Stimulated activated CD4-positive, alpha-beta T cell treated with anti-CD3 and anti-CD28 coated beads, Interleukin-4, amount 100 ng/mL, for 24 hours (primary cell): Measurements from ENCODE around the gene NFYA.
A peak's percentile ranks its signal among the peaks of the same experiment; 100 is the strongest.

Source experiments
- DNase-seq: peaks from one replicate; pipeline ENCODE4 v3.0.0-alpha.2; 2020

The NFYA gene

DNA sequence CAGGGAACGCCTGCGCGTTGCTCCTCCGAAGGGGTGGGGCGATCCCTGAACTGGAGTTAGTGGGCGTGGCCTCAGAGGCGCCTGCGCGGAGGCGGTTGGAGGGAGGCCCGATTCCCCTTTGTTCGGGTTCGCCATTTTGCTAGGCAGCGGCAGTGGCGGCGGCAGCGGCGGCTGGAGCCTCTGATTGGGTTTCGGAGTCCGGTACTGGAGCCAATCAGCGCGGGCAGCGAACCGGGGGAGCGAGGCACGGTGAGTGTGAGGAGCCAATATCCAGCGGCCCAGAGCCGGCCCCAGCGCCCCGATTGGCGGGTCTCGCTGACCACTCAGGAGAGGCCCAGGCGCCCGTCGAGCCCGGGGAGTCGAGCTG, at the start of gene NFYA:
Gene NFYA (plus strand): TSS at position 139 of the 367 bp plus-strand sequence. CDS start 6,116 bp downstream, outside the sequence.
- no peak for DNase-seq

DNA sequence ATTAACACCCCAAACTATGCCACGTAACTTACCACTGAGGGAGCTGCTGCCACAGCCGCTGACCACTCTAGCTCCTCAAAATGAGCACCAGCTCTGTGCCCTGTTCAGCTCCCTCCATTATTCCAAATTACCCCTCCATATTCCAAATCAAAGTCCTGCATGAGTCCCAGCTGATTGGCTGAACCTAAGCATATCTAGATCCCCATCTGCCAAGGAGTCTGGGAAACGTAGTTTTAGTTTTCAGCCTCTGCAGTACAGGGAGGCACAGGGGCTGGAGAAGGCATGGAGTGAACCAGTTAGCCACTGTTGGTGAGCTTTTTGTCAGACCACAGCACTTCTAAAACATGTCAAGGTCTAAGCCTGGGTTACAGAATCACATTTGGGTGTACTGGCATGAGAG, 49.7 kb upstream of the NFYA start:
- DNase-seq: no peak

DNA sequence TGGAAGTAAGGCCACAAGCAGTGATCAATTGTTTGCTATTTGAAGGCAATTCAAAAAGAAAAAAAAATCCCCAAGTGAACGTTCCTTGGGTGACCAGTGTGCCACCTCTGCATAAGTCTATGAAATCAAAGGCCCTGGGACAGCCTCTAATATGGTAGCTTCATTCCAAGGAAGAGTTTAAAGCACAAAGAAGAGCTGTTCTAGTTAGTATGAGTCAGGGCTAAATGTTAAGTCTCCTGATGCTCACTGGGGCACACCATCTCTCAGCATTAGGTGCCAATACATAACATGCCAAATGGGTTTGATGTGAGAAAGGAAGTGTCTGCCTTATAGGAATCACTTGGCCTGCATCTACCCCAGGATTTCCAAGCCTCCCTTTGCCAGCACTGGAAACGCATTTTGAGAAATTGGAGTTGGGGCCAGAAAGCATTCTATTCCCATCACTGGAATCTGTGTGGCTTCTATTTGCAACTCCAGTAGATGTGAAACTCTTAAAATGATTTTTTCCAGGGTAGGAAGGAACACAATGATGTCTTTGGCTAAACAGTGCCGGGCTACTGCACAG, 46.7 kb upstream of the NFYA start:
- DNase-seq: no peak

DNA sequence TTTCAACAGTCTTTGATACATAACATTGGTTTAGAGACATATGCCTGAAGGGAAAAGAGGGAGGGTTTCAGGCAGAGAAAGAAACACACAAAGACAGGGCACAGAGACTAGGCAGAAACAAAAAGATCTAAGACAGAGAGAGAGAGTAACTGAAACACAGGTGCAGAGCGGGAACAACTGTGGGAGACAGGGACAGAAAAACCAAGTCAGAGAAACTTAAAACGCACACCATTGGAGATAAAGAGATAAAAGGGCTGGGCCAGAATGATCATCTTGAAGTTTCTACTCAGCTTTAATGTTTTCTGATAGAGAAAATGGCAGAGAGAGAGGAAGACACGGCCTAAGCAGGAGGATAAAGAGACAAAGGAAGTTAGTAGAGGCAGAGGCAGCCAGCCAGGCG, 45.5 kb upstream of the NFYA start:
- no peak for DNase-seq

DNA sequence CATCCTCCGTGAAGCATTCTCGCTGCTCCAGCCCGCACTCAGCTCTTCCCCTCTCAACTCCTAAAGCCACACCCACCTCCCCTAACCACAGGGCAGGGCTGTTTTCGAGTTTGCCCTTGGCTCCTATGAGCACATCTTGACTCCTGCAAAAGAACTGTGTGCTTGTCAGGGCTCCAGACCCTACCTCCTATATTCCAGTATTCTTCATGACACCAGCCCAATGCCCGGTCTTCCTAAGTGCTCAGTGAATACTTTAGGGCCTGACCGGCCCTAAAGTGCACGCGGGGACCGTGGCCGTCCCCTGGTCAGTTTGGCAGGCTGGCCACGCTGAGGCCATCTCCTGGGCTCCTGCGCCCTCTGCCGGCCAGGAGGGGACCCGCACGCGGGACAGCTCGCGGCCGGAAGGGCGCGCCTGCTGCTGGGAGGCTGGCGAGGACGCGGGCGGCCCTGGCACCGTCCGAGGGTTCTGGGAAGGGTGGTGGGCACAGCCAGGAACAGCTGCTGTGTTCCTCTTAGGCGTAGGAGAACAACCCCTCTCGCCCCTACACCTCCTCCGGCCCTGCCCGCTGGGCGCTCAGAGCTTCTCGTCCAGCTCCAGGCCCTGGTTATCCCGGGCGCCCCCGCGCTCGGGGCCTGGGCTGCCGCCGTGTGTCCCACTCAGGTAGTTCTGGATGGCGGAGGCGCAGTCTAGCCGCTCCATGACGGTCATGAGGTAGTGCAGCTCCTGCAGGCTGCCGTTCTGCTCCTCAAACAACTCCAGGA, 44.8 kb upstream of the NFYA start:
- peak; percentile 75 for DNase-seq

DNA sequence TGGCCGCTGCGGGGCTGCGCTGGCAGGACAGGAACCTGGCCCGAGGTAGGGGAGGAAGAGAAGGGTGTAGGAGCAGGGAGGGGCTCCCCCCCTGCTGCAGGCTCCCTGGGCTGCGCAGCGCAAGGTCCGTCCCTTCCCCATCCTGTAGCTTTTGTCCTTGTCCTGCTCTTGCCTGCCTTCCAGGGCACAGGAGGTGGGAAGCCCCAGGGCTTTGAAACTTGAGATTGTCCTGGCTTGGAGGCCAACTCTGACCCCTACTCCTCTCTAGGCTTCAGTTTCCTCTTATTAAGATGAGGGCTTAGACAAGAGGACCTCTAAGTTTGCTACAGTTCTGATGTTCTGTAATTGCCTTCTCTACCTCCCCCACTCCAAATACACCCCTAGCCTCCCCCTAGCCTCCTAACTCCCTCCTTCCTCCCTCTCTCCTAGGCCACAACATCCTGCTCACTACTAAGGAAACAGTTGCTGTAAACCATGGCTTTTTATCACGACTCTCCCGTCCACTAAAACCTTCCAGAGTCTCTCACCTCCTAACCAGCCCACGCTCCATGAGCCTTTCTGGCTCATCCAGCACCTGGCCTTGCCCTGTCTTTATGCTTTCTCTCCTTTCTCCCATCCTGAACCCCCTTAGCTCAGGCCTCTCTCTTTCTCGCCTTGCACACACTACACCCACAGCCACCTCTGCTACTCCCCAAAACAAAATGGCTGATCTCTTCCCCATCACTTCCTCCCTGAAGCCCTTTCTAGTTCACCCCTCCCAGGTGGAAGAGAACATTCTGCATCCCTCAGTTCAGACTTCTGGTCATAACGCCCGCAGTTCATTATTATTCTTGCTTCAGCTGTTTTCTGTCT, 44.0 kb upstream of the NFYA start:
- DNase-seq: no peak

DNA sequence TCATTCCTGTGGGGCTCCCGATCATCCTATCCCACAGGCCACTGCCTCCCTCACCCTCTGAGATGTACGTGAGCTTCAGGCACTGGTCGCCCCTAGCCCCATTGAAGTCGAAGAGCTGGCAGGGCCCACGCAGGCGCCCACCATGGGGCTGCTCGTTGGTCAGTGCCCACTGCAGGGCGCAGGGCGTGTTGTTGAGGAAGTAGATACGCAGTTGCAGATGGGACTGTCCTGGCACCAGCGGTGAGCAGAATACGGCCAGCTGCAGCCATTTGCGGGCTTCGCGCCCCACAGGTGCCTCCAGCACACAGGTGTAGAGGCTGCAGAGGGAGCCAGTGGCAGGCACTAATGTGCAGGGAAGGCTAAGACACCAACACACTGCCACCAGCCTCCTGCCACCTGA, 39.9 kb upstream of the NFYA start:
- DNase-seq: no peak

DNA sequence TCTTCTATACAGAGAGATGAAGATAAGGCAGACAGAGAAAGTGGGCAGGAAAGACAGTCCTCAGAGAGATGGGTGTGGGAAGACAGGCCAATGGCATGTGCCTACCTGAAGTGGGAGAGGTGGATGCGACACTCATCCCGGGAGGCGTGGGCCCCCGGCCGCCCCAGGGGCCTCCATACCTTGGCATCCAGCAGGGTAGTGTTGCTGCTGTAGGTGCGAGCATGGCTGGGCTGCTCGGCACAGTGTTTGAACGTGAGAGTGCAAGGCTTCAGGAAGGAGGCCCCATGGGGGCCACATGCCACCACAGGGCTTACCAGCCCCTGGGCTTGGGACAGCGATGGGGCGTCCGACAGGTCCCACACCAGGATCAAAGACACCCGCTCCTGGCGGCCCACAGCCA, 39.0 kb upstream of the NFYA start:
- no peak for DNase-seq

DNA sequence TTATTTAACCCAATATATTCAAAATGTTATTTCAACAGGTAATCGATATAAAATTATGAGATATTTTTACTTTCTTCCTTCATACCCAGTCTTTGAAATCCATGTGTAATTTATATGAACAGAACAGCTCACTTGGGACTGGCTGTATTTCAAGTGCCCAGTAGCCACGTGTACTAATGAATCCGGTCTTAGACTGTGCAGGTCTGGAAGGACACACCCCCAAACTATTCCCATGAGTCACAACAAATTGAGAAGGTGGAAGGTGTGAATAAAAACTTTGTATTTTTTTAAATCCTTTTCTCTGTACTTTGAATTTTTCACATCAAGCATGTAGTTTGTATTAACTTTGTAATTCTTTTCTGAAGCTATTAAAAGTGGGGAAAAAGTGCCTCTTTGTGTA, 36.6 kb upstream of the NFYA start:
- no peak for DNase-seq

DNA sequence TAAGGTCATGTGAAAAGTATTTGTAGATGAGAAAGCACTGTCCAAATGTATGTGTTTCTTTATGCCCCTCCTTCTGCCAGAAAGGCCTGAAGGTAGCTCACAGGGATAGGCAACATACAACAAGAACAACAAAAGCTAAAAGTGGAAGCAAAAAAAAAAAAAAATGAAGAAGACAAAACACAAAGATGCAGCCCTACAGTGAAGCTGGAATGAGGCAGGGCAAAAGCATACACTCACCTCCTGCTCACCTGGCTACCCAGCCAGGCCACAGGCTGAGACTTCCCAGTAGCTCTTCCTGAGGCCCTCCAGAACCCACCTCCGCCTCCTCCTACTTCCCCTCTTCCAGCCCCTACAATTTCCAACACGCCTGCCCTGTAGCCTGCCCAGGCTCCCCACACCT, 36.2 kb upstream of the NFYA start:
- no peak for DNase-seq

DNA sequence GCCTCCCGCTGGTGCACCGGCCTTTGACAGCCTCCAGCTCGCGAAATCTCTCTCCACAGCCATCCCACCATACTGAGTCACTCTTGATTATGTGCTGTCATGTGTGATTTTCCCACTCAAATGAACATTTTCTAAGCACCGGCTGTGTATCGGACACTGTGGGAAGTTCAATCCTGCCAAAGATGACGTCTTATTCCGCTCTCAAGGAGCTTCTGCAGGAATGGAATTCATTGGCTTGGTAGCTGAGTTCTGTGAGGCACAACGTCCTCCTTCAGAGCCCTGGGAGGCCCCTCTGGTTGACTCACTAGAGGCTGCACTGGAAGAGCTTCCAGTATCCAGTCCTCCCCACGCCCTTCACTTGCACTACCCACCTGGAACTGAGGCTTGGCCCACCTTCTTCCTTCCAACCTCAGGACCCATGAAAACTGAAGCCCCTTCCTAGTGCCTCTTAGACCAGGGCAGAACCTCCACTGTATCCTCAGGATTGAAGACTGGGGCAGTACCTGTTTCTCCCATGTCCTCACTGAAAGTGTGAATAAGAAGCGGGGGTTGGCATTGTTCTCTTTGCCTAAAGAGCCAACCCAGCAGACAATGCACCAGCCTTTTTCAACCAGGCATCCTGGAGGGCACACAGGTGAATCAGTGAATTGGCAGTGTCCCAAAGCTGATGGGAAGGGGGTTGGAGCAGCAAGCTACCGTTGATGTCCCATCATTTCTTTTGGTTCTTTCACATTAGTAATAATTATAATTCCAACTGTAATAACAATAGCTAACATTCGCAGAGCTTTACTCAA, 35.5 kb upstream of the NFYA start:
- DNase-seq: no peak

DNA sequence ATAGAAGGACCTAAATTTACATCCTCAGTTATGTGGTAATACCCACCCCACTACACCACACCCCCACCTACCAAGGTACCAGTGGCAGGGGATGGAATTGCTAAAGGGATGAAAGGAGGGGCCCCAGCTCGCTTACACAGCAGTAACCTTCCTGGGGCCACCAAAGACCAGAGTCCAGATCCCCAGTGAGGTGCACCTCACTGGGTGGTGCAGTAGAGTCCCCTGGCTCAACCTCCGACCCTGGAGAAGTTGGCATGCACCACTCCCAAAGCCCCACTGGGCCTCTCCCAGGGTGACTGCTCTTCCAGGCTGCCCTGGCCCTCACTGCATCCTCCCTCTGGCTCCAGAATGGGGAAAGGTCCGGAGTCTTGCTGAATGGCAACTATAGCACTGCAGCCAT, 34.6 kb upstream of the NFYA start:
- no peak for DNase-seq

DNA sequence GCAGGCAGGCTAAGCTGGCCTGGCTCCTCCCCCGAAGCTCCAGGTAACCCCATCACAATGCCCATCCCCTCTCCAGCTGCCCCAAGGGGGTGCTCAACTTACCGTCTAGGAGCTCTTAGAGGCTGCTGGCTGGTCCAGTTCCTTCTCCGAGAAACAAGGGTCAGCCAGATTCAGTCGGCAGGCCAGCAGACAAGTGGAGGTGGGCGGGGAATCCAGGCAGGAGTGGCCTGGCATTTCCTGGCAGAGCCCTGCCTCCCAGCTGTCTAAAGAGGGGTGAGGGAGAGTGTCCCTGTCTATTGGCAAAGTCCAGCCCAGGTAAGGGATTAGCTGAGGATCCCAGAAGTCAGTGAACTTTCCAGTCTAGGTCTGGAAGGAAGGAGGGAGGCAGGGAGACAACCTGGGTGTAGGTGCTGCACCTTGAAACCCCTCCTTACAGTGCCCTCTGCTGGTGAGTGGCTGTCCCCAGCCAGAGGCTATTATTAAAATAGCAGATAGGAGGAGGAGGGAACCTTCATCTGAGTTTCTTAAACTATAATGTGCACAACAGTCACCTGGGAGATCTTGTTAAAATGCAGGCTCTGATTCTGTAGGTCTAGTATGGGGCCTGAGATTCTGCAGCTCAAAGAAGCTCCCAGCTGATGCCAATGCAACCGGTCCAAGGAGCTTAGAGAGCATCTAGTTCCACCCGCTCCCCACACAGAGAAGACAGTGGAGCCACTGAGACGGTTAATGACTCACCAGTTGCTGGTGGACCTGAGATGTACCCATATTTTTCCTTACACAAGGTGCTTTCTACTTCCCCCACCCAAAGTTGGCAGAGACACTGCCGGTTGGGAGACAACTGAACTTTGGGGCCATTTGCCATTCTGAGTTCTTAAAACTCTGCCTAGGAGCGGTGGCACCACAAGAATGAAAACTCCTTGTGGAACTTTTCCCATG, 33.4 kb upstream of the NFYA start, which contains the start of gene UNC5CL:
Gene UNC5CL (minus strand): TSS at position 162 of the 939 bp plus-strand sequence. CDS start 4,147 bp downstream, outside the sequence.
- DNase-seq: peak; percentile 61

DNA sequence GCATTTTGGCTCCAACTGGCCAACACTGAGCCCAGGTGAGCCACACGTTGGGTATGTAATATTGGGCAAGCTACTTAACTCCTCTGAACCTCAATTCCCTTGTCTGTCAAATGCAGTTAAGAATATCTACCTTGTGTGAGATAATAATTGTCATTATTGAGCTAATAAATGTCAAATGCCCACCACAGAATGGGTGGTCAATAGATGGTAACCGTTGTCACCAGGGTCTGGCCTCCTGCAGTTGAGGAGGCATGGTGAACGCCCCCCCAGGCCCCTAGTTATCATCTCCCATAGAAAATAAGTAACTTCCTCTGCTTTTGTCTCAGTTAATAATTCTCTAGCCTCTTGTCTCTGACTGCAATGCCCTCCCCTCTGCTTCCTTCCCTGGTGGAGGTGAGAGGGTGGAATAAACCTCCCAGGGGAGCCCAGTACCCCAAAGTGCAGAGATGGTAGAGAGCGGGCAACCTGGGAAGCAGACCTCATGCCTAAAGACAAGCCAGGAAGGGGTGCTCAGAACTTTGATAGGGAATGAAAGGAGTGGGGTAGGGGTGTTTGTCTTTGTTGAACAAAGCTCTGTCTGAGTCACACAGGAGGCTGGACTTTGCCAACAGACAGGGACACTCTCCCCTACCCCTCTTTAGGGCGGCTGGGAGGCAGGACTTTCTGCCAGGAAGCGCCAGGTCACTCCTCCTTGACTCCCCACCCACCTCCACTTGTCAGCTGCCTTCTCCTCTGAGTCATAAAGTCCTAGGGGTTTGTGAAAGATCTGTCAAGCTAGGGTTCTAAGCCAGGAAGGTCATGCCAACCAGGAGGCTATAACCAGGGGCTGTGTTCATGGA, 32.5 kb upstream of the NFYA start:
- DNase-seq: no peak

DNA sequence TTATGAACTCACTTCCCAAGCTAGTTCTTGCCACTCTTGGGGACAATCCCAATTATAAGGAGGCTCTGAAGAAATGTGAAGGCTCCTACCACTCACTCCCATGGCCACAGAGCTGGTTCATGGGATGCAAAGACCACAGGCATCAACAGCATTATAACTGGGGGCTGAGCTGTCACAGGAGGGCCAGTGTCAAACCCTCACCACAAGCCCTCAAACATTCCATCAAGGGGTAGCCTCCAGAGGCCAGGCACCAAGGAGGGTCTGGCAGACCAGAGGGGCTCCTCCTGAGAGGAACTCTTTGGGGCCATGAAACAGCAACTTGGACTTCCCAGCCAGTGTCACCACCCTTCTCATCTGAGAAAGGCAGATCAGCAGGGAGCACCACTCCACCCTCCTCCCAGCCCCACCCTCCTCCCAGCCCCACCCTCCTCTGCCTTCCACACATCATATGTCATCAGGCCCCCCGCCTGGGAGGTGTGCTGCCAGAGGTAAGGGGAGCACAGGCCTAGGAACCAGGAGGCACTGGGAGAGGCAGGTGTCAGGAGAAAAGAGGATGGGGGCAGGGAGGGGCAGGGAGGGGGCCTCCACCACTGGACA, 31.7 kb upstream of the NFYA start:
- no peak for DNase-seq

DNA sequence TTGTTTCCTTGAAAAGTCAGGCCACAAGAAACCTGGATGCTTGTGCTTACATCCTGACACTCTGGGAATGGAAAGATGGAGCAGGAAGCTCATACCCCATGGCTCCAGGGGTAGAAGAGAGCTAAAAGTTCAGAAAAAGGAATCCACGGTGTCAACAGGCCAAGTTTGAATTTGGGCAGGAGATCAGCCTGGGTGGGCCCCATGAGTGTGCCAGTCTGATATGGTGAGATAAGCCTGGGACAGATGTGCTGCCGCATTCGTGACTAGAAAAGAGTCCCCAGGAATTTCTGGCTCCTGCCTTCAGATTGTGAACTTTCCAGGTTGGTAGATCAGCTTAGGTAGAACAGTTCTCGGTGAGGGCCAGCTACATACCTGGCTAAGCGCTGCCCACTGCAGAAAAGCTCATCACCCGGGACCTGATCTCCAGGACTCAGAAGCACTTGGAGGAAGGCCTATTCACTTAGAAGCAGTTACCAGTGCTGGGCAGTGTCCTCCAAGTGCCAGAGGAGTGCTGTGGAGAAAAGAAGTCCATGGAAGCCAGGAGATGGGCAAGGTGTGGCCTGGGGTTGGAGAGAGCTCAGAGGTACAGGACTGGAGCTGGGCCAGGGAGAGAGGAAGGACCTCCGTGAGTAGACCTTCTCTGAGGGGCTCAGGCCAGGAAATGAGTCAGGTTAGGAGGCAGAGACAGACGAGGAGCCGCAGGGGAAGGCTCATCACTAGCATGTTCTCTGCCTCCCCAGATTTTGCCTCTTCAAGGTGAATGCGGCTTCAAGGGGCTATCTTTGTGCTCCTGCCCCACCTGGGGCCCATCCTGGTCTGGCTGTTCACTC, 30.3 kb upstream of the NFYA start, which contains the start of gene TSPO2:
Gene TSPO2 (plus strand): TSS at position 242 of the 830 bp plus-strand sequence. CDS start 519 bp downstream, at position 761.
- no peak for DNase-seq

DNA sequence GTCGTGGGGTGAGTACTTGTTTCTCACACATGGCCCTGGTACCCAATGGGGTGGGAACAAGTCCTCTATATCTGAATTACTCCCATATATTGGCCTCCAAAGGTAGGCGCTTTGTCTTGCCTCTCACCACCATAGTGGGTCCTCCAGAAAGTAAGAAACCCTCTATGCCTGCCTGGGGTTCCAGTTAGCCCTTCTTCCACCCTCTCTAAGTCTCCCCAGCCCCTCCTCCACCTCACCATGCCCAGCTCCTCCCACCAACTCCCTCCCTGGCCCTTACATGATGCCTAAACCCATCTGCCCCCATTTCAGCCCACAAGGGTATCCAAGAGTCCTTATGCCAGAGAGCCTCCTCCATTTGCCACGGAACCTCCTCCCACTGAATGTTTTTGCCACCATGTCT, 29.6 kb upstream of the NFYA start:
- DNase-seq: no peak

DNA sequence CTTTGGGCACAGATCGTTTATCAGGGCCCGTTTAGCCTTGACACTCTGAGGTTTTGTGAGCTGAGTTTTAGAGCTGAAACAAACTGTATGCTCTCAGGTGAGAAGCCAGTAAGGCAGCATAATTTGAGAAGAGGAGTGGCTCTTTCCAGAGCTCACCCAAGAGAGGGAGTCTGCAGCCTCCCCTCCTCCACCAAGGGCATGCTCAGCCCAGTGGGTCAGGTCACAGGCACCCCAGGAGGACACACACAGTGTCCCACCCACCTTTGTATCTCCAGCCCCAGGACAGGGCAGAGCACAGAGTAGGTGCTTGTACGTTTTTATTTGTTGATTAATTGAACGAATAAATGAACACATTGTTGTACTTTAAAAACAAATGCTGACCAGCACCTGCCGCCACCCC, 27.1 kb upstream of the NFYA start:
- no peak for DNase-seq

DNA sequence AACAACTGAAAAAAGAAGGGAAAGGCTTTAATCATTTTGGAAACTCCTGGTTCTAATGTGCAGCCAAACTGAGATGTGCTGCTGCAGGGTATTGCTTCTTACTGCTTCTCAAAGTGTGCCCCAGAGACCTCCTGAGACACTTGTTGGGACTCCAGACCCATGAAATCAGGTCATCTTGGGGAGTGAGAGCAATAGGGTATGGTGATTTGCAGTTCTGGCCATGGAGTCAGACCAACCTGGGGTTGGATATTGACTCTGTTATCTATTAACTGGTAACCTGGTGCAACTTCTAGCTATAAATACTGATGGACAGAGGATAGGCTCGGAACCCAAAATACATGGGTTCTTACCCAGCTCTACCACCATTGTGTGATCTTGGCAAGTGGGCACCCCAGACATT, 26.7 kb upstream of the NFYA start:
- DNase-seq: no peak
